Breast epithelium (tissue), 4 donors: ENCODE results near the gene ARRDC2. TPM values are rescaled to one million over a fixed set of nuclear protein-coding genes. Genes with fewer than 3 reads are reported as not detected.
A peak's percentile ranks its signal among the peaks of the same experiment; 100 is the strongest.

ENCODE experiments used
- DNase-seq, 2 donors: peaks; one replicate each; pipeline ENCODE4 v3.0.0-alpha.2; 2019; ENCODE audit warnings: low spot score in 2 of 2
- H3K27ac ChIP-seq, 2 donors: fragments of 200-600 bp; sonication (generic) in 1 of 2; one replicate each; pipeline ENCODE4 v1.5.1; 2016 to 2019; ENCODE audit warnings: mild to moderate bottlenecking in 1 of 2
- H3K27me3 ChIP-seq, 2 donors: fragments of 200-600 bp; sonication (generic) in 1 of 2; one replicate each; pipeline versions ENCODE4 v1.5.1 to v1.6.0; 2017 to 2019; ENCODE audit warnings: control low read depth in 1 of 2, mild to moderate bottlenecking in 1 of 2
- H3K36me3 ChIP-seq: fragments of 200-600 bp; one replicate; pipeline ENCODE4 v1.5.1; 2019
- H3K4me1 ChIP-seq, 2 donors: fragments of 200-600 bp; sonication (generic); one replicate each; pipeline ENCODE4 v1.5.1; 2016 to 2019; ENCODE audit warnings: control low read depth in 1 of 2
- H3K4me3 ChIP-seq, 3 donors: fragments of 200-600 bp; sonication (generic); 1 replicate in 2 of 3; 2 replicates in 1 of 3; pipeline ENCODE4 v1.5.1; 2016 to 2019; ENCODE audit warnings: mild to moderate bottlenecking in 3 of 3, moderate library complexity in 2 of 3
- H3K9me3 ChIP-seq, 2 donors: fragments of 200-600 bp; sonication (generic) in 1 of 2; one replicate each; pipeline ENCODE4 v1.5.1; 2016 to 2019; ENCODE audit warnings: control low read depth in 1 of 2
- CTCF ChIP-seq, 3 donors: fragments of 450-650 bp; IDR thresholded peaks; one replicate each; pipeline ENCODE4 v1.5.1; 2016 to 2017; ENCODE audit warnings: antibody characterized with exemption in 3 of 3, mild to moderate bottlenecking in 3 of 3, moderate library complexity in 3 of 3
- POLR2A ChIP-seq: fragments of 450-650 bp; IDR thresholded peaks from one replicate; pipeline ENCODE4 v1.6.1; 2016; ENCODE audit warnings: antibody characterized with exemption, mild to moderate bottlenecking, moderate library complexity
- POLR2AphosphoS5 ChIP-seq, 3 donors: sonication (generic); formaldehyde crosslinking; IDR thresholded peaks; one replicate each; pipeline ENCODE4 v1.6.1; 2017; ENCODE audit warnings: antibody characterized with exemption in 3 of 3
- intact Hi-C: fragments of 100-400 bp; cut with DNase I; formaldehyde crosslinking; loops from one replicate; pipeline ENCODE4 v1.15.1; 2023; ENCODE audit warnings: low total_unique reads
- total RNA-seq, 3 donors: library from RNA; depleted of rRNA; stranded (reverse); fragments of >200 nt; gene quantifications; one replicate each; pipeline ENCODE4 v1.1.0, GENCODE V29; 2016

ARRDC2 gene
- total RNA-seq, 3 donors from 2014 or later = 49.4 to 89.3 (median 53.4) TPM

GRCh38 chr19:17966550-17967256, 41.3 kb upstream of the ARRDC2 start, which contains the start of gene KCNN1:
TSS of gene KCNN1 (plus strand) at chr19:17967107. CDS start at chr19:17973889, 6,782 bp downstream.
- DNase-seq = no peak
- Histone ChIP-seq H3K27me3 (peaks cover 0 to 21% of the 10 kb centered on the region in 2 donors), H3K4me1 (no peaks in the 10 kb centered on the region), H3K4me3 (peak within 1 kb of the TSS in 2 of 3 donors; percentile 50 to 58), H3K27ac (no peak within 1 kb of the TSS), H3K9me3 (no peaks in the 10 kb centered on the region), H3K36me3 (no peaks in the 10 kb centered on the region)
- TF ChIP-seq CTCF (IDR thresholded peaks at IDR 0.05) (no peak), POLR2A (no peak), POLR2AphosphoS5 (IDR thresholded peaks at IDR 0.05) (no peak)
- intact Hi-C loops = no loop called here

DNA sequence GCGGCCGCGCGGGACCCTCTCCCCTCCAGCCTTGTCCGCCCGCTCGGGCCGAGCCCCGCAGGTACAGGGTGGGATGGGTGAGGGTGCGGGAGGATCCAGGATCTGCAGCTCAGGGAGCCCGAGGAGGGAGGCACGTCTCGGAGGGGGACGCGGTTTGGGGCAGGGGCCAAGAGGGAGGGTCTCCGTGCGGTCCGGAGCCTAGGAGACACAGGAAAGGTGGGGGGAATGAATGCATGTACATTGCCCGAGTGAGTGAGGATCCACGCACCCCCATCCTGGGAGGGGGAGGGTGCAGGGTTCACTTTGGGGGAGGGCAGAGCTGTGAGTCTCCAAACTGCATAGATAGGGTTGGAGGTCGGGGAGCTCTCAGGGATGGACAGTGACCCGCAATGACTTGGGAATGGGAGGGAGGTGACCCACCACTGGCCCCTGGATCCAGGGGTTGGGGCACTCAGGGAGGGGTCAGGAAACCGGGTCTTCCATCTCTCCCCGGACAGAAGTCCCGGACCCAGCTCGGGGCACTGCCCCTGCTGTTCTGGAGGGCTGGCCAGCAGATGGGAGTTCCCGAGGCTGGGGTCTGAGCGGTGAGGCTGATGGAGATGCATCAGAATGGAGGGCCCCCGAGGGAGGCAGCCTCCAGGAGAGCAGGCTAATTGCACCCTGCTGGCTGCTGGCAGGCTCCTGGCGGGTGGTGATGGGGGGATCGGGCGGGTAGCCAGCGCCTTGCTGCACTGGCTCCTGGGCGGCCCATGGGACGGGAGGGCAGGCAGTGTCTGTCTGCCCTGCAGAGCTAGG, 40.5 kb upstream of the ARRDC2 start:
- Histone ChIP-seq H3K9me3 (no peaks in the 10 kb centered on the region), H3K4me3 (peak overlapping the region in 2 of 3 donors; percentile 50 to 58), H3K36me3 (no peaks in the 10 kb centered on the region), H3K4me1 (no peaks in the 10 kb centered on the region), H3K27ac (no peak overlapping the region), H3K27me3 (peaks cover 0 to 14% of the 10 kb centered on the region in 2 donors)
- intact Hi-C loops = no loop called here
- no peak for DNase-seq
- TF ChIP-seq CTCF (IDR thresholded peaks at IDR 0.05) (no peak), POLR2AphosphoS5 (IDR thresholded peaks at IDR 0.05) (no peak), POLR2A (no peak)

DNA sequence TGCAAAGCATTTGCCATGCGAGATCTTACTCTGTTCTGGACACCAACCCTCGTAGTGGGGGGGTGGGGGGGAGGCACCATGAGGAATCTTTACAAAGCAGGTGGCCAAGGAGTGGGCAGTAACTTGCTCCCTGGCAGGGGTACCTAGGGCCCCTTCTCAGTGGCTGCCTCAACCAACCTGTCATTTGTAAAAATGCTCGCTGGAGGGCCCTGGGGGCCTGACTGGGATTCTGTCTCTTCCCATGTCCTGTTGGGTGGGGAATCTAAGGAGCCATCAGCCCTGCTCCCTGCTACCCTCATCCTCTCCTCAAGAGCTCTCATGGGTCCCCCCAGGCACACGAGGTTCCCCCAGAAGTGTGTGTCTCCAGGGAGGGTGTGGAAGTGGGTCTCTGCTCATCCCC, 39.6 kb upstream of the ARRDC2 start:
- H3K27ac ChIP-seq = no peak overlapping the region
- H3K9me3 ChIP-seq = no peaks in the 10 kb centered on the region
- H3K4me3 ChIP-seq = no peak overlapping the region
- H3K4me1 ChIP-seq = no peaks in the 10 kb centered on the region
- H3K36me3 ChIP-seq = no peaks in the 10 kb centered on the region
- DNase-seq = no peak
- peaks cover 0 to 12% of the 10 kb centered on the region in 2 donors for H3K27me3 ChIP-seq
- intact Hi-C loops = no loop called here
- TF ChIP-seq POLR2A (no peak), CTCF (IDR thresholded peaks at IDR 0.05) (no peak)

DNA sequence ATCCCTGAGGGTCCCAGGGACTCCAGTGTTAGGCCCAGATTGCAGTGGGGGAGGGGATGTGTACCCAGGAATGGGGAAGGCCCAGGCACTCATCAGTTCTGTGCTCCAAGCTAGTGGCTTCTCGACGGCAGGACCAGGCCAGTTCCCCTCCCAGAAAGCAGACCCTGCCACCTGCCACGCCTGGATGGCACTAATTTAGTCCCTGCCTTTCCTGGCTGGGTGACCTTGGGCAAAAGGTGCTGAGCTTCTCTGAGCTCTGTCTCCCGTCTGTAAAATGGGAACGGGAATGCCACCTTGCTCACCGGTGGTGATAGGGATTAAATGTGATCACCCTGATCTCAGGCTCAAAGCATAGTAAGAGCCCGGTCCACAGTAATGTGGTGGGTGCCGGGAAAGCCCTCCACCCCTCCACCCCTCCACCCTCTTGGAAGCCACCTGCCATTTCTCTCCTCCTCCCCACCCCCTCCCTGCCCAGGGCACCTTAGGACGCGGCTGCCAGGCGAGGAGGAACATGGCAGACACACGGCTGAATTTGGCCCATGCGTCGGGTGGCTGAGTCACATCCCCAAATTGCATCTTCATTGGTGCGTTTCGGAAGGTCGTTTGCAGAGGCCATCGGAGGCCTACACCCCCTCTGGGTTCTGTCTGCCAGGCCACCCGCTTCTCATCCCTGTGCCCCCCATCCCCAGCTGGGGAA, 38.7 kb upstream of the ARRDC2 start:
- Histone ChIP-seq H3K27me3 (peaks cover 0 to 12% of the 10 kb centered on the region in 2 donors), H3K36me3 (no peaks in the 10 kb centered on the region), H3K4me3 (no peak overlapping the region), H3K4me1 (no peaks in the 10 kb centered on the region), H3K27ac (no peak overlapping the region), H3K9me3 (no peaks in the 10 kb centered on the region)
- intact Hi-C loops = no loop called here
- TF ChIP-seq POLR2AphosphoS5 (IDR thresholded peaks at IDR 0.05) (no peak), POLR2A (no peak), CTCF (IDR thresholded peaks at IDR 0.05) (no peak)
- DNase-seq = no peak
